OCI-M2 (cell line): ENCODE data around the gene ANXA3.
A peak's percentile ranks its signal among the peaks of the same experiment; 100 is the strongest.

ENCODE experiments used
- DNase-seq: peaks from one replicate; lab custom pipeline; 2025; ENCODE audit not compliant: unreplicated experiment; lab: John Stamatoyannopoulos, UW

ANXA3 gene

DNA sequence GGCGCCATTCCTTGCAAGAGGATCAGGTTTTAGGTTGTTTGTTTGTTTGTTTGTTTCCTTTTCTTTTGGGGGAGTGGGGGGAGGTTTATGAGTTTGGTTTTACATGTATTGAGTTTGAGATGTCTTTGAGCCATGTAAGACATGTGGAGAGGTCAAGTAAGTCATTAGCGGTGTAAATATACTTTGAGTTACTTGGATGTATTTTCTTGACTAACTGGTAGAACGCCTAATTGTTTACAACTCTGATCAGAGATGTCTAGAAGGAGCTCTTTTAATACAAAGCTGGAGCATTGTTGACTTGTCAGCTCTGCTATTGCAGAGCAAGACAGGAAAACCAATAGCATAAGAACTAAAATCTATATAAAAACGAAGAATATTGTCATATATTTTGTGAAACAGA lies 57.1 kb downstream of the ANXA3 start:
- DNase-seq, result no peak

GRCh38 chr4:78609580-78609979 lies 58.0 kb downstream of the ANXA3 start:
- DNase-seq, result no peak

- no peak for DNase-seq
Measured at GRCh38 chr4:78610546-78611214, 59.1 kb downstream of the ANXA3 start.

- no peak for DNase-seq
Measured at GRCh38 chr4:78611215-78611558, 59.6 kb downstream of the ANXA3 start.

DNA sequence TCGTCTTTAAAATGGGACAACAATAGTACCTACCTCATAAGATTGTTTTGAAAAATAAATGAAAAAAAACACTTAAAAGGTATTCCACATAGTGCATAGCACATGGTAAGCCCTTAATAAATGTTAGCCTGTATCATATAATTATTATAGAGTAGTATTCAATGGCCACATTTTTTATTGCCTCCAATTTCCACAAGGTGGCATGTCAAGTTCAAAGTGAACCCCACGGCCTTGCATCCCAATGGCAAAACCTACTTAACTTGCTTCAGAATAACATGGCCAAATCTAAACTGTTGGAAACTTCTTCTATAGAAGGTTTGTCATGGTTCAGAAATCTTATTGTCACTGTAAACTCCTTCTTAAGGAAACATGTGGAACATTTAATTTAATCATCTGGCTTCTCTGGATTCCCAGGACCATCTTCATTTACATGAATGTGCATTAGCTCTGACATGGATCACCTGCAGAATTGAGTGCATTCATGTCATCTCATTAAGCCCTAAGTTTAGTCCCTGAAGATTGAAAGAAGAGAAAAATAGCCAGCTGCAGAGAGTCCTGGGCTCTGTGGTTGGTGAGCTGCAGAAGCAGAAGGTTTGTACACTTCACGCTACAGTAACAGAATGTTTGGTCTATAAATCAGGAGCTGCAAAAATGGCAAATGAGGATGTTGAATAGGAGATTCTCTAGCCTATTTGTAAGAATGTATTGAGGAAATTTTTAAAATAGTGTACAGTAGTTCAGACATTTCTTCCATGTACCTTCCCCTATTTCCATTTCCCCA lies 61.0 kb downstream of the ANXA3 start:
- DNase-seq, result no peak

GRCh38 chr4:78613522-78614321 lies 62.2 kb downstream of the ANXA3 start:
- no peak for DNase-seq

GRCh38 chr4:78616046-78616498 lies 64.5 kb downstream of the ANXA3 start:
- no peak for DNase-seq

GRCh38 chr4:78618436-78618835 lies 66.9 kb downstream of the ANXA3 start:
- DNase-seq, result no peak

GRCh38 chr4:78621395-78621794 lies 69.8 kb downstream of the ANXA3 start:
- peak; percentile 54 for DNase-seq

GRCh38 chr4:78622253-78622979 lies 70.8 kb downstream of the ANXA3 start:
- DNase-seq, result peak; percentile 42

DNA sequence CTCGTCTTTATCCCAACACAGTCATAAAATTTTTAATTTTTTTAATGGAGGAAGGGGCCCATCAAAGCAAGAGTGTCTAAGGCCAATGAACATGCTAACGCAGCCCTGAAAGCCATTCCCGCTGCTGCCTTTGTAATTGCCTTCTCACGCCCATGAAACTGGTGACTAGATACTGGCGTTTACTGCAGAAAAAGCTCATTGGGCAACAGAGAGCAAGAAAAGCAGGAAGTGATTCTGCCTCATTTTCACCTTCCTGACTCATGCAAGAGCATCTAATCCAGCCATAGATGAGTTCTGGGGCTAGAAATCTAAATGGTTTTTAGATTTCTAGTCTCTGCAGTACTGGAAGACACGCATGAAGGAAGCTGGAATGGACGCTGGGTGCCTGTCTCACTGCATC lies 72.5 kb downstream of the ANXA3 start:
- no peak for DNase-seq

- no peak for DNase-seq
Measured at GRCh38 chr4:78625073-78625472, 73.5 kb downstream of the ANXA3 start.

GRCh38 chr4:78627046-78627965 lies 75.7 kb downstream of the ANXA3 start:
- DNase-seq, result no peak

GRCh38 chr4:78627966-78628678 lies 76.6 kb downstream of the ANXA3 start:
- no peak for DNase-seq

DNA sequence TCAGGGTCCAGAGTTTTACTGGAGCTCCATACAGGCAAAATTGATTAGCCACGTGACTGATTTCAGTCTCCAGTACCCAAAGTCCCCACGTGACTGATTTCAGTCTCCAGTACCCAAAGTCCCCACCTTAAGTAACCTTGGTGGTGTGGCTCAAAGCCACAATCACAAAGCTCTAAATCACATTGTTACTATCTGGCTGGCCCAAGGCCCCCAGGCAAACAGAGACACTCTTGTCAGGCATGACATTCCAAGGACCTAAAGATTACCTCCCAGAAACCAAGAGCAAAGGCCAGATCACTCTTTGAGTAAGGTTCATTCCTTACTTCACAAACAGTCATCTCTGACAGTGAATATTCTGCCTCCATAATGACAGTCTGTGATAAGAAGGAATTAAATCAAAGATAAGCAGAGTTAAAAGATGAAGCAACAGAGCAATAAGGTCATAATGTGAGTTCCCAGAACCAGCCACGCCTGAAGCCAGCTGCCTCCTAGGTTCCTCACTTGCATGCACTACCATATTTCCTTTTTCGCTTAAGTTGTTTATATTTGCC lies 78.5 kb downstream of the ANXA3 start:
- DNase-seq, result no peak

DNA sequence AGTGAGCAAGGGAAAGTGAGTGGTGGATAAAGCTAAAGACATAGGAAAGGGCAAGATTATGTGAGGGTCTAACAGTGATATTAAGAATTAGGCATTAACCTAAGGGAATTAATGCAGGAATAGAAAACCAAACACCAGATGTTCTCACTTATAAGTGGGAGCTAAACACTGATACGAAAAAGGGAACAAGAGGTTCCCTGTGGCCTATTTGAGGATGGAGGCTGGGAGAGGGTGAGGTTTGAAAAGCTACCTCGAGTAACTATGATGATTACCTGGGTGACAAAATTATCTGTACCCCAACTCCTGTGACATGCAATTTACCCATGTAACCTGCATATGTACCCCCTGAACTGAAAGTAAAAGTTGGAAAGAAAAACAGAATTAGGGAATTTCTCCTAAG lies 79.0 kb downstream of the ANXA3 start:
- DNase-seq, result no peak

DNA sequence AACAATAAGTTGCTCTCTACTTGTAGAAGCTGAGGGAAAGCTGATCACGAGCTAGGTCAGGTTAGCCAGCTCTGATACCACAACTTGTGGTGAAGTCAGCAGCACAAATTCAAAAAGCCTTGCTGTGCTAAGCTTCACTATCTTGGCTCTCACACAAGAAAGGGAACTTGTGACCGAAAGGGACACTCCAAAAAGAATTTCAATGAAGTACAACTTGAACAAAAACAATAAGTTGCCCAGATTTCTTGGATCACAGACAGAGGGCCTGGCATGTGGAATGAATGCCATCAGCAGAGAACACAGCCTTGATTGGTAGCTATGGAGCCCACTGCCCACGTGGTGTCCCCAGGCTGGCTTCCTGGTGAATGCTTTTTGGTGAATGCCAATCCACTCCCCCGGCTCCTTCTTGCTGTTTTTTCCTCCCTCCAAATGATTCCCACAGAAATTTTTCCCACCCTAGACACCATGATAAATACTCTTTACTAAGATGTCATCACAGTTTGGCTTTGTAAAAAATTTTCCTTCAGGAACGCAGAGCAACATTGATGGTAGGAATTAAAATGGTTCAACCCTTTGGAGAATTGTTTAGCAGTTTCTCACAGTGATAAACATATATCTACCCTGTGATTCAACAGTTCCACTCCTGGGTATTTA lies 82.6 kb downstream of the ANXA3 start:
- no peak for DNase-seq

GRCh38 chr4:78638337-78639172 lies 87.0 kb downstream of the ANXA3 start:
- peak; percentile 32 for DNase-seq
